MM.1S (cell line): ENCODE data around the gene TSHB.
A peak's percentile ranks its signal among the peaks of the same experiment; 100 is the strongest.

Experiments
- DNase-seq: peaks from one replicate; pipeline ENCODE4 v3.0.0-alpha.2; 2015
- H2AFZ ChIP-seq: fragments of 300-600 bp; sonication (generic); 2 replicates; pipeline ENCODE4 v1.6.0; 2016; ENCODE audit warnings: antibody characterized with exemption, low read length
- H3F3A ChIP-seq: fragments of 300-600 bp; sonication (generic); 2 replicates; pipeline ENCODE4 v1.6.1; 2016; ENCODE audit warnings: mild to moderate bottlenecking, antibody characterized with exemption, low read length, moderate library complexity, mixed read lengths; ENCODE audit not compliant: insufficient read depth
- H3K27ac ChIP-seq: fragments of 300-600 bp; sonication (generic); 2 replicates; pipeline ENCODE4 v1.5.1; 2016; ENCODE audit warnings: mild to moderate bottlenecking, low read length
- H3K27me3 ChIP-seq: fragments of 300-600 bp; sonication (generic); replicated peaks from 2 replicates; pipeline ENCODE4 v1.6.0; 2016; ENCODE audit warnings: low read length; ENCODE audit not compliant: insufficient read depth
- H3K36me3 ChIP-seq: fragments of 300-600 bp; sonication (generic); replicated peaks from 2 replicates; pipeline ENCODE4 v1.6.1; 2016; ENCODE audit warnings: mild to moderate bottlenecking, low read length, mixed read lengths; ENCODE audit not compliant: insufficient read depth
- H3K4me1 ChIP-seq: fragments of 300-600 bp; sonication (generic); 2 replicates; pipeline ENCODE4 v1.6.1; 2016; ENCODE audit warnings: low read length, mixed read lengths
- H3K4me2 ChIP-seq: fragments of 300-600 bp; sonication (generic); 2 replicates; pipeline ENCODE4 v1.6.0; 2016; ENCODE audit warnings: low read depth, low read length
- H3K4me3 ChIP-seq: fragments of 300-600 bp; sonication (generic); 2 replicates; pipeline ENCODE4 v1.5.1; 2016; ENCODE audit warnings: low read length, mixed read lengths
- H3K79me2 ChIP-seq: fragments of 300-600 bp; sonication (generic); 2 replicates; pipeline ENCODE4 v1.6.1; 2016; ENCODE audit warnings: mixed run types, low read length, mixed read lengths
- H3K9ac ChIP-seq: fragments of 300-600 bp; sonication (generic); 2 replicates; pipeline ENCODE4 v1.6.1; 2016; ENCODE audit warnings: low read length, mixed read lengths
- H3K9me2 ChIP-seq: fragments of 300-600 bp; sonication (generic); replicated peaks from 2 replicates; pipeline ENCODE4 v1.6.1; 2016; ENCODE audit warnings: mild to moderate bottlenecking, low read length, mixed read lengths; ENCODE audit not compliant: insufficient read depth
- H3K9me3 ChIP-seq: fragments of 300-600 bp; sonication (generic); replicated peaks from 2 replicates; pipeline ENCODE4 v1.6.1; 2016; ENCODE audit warnings: mild to moderate bottlenecking, low read length, mixed read lengths; ENCODE audit not compliant: insufficient read depth
- H4K20me1 ChIP-seq: fragments of 300-600 bp; sonication (generic); 2 replicates; pipeline ENCODE4 v1.6.1; 2016; ENCODE audit warnings: mild to moderate bottlenecking, low read length, moderate library complexity, mixed read lengths; ENCODE audit not compliant: insufficient read depth
- EZH2 ChIP-seq: fragments of 300-600 bp; sonication (generic); optimal IDR thresholded peaks from 2 replicates; pipeline ENCODE3; 2017; ENCODE audit warnings: low read depth, mild to moderate bottlenecking, antibody characterized with exemption, low read length, mixed read lengths
- EZH2phosphoT487 ChIP-seq: fragments of 300-600 bp; sonication (generic); IDR thresholded peaks from 2 replicates; pipeline ENCODE4 v1.6.1; 2018; ENCODE audit warnings: antibody characterized with exemption, low read length
- TF ChIP-seq, protein P1 (sequence below): fragments of 300-600 bp; sonication (generic); IDR thresholded peaks from 2 replicates; pipeline ENCODE4 v1.5.1; 2016; ENCODE audit warnings: antibody characterized with exemption, low read length, mixed read lengths

Gene TSHB

DNA sequence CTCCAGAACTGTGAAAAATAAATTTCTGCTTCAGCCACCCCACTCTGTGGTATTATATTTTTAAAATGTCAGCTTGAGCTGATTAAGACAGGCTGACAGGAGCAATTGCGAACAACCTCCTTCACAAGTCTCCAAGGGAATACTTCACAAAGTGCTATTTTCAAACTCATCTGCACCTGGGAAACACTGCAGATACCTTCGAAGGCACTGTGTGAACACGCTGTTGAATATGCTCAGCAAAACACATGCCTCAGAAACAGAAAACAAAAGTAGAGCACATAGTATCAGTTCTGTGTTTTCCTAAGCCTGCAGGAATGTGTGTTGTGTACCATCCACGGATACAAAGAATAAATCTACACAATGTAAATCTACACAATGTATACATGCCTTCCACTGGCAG, 49.1 kb downstream of the TSHB start:
- TF ChIP-seq EZH2 (no peak), EZH2phosphoT487 (no peak)
- TF ChIP-seq, protein P1, sequence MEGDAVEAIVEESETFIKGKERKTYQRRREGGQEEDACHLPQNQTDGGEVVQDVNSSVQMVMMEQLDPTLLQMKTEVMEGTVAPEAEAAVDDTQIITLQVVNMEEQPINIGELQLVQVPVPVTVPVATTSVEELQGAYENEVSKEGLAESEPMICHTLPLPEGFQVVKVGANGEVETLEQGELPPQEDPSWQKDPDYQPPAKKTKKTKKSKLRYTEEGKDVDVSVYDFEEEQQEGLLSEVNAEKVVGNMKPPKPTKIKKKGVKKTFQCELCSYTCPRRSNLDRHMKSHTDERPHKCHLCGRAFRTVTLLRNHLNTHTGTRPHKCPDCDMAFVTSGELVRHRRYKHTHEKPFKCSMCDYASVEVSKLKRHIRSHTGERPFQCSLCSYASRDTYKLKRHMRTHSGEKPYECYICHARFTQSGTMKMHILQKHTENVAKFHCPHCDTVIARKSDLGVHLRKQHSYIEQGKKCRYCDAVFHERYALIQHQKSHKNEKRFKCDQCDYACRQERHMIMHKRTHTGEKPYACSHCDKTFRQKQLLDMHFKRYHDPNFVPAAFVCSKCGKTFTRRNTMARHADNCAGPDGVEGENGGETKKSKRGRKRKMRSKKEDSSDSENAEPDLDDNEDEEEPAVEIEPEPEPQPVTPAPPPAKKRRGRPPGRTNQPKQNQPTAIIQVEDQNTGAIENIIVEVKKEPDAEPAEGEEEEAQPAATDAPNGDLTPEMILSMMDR, result no peak
- H3F3A ChIP-seq, result no peaks in the 10 kb centered on the region
- no peaks in the 10 kb centered on the region for H3K27me3 ChIP-seq
- H3K9ac ChIP-seq, result no peak overlapping the region
- no peak overlapping the region for H3K27ac ChIP-seq
- H3K36me3 ChIP-seq, result no peaks in the 10 kb centered on the region
- no peaks in the 10 kb centered on the region for H3K79me2 ChIP-seq
- H3K9me3 ChIP-seq, result no peaks in the 10 kb centered on the region
- no peaks in the 10 kb centered on the region for H4K20me1 ChIP-seq
- no peak overlapping the region for H3K4me3 ChIP-seq
- DNase-seq, result peak; percentile 7
- no peaks in the 10 kb centered on the region; the same call in 1 of the 2 replicates for H3K4me1 ChIP-seq
- no peaks in the 10 kb centered on the region for H3K9me2 ChIP-seq
- H2AFZ ChIP-seq, result no peak overlapping the region
- no peak overlapping the region for H3K4me2 ChIP-seq

DNA sequence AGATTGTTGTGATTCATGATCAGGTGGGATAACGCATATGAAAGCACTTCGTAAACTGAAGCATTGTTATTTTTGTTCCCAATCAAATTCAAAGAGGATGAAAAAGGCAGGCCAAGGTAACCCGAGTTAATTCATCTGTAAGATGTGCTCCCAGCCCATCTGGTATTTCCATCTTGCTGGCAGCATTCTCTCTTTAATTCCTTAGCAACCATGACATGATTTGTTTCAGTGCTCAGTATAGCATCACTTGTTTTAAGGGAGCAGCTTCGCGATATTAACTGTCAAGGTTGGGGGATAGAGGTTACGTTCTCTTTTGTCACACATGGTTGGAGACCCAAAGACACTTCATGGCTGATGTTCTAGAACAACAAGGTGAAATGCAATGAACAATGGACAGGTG, 53.3 kb downstream of the TSHB start:
- H2AFZ ChIP-seq, result no peak overlapping the region
- H3K36me3 ChIP-seq, result no peaks in the 10 kb centered on the region
- H3K4me3 ChIP-seq, result no peak overlapping the region
- no peaks in the 10 kb centered on the region for H4K20me1 ChIP-seq
- H3K9ac ChIP-seq, result no peak overlapping the region
- TF ChIP-seq EZH2 (no peak), EZH2phosphoT487 (no peak)
- TF ChIP-seq, protein P1, result no peak
- no peak overlapping the region for H3K4me2 ChIP-seq
- H3K9me2 ChIP-seq, result no peaks in the 10 kb centered on the region
- H3K9me3 ChIP-seq, result no peaks in the 10 kb centered on the region
- H3K79me2 ChIP-seq, result no peaks in the 10 kb centered on the region
- H3K27me3 ChIP-seq, result 0 out of 2 replicates have a peak, but pooled peaks cover 4% of the 10 kb centered on the region
- no peak for DNase-seq
- no peaks in the 10 kb centered on the region for H3F3A ChIP-seq
- no peaks in the 10 kb centered on the region; the same call in 1 of the 2 replicates for H3K4me1 ChIP-seq
- H3K27ac ChIP-seq, result no peak overlapping the region
